GM04504 (cell line): ENCODE measurements around the gene PNPLA3.

Experiments
- DNase-seq: peaks from one replicate; pipeline ENCODE4 v3.0.0-alpha.2; 2012; ENCODE audit warnings: low read depth

Gene PNPLA3

GRCh38 chr22:43994006-43994405 lies 70.4 kb downstream of the PNPLA3 start:
- no peak for DNase-seq

DNA sequence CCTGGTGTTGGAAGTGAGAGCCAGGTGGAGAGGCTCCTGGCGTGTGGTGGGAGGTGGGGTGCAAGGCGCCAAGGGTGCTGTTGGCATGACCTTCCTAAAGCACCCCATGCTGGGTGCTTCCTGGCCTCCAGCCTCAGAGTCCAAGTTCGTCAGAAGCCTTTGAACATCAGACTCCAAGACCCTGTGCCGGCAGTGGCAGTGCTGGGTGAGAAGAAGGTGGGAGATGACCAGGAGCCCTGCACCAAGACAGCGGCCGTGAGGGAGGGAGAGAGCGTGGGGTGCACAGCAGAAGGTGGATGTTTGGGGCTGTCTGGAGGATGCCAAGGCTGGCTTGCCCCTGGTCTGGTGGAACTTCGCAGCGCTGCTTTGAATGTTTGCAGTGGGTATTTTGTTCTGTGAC lies 70.8 kb downstream of the PNPLA3 start:
- DNase-seq: no peak

DNA sequence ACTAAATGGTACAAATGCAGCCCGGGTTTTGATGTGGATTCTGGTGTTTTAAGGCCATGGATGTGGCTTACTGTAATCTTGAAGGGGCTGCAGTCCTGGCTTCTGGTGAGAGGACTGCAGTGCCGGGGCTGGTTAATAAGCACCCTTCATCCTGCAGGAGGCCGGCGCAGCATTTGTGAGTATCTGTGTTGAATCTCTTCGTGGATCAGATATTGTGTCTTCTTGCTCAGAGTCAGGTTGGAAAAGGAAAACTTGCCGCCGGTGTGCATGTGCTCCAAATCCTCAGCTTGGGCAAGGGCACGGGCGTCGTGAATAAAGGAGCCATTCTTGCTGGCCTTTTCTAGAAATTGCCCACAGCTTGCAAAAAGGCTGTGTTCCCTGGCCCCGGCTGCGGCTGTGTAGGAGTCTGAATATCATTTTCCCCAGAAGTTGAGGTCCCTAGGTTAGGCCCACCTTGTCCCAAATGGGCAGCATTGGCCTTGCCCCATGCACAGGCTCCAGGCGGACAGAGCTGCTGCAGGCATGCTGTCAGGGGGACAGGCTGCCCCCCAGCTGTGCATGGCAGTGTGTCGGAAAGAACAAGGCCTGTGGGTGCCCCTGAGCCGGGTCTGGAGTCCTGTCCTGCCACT lies 71.6 kb downstream of the PNPLA3 start:
- no peak for DNase-seq

GRCh38 chr22:43995798-43996169 lies 72.2 kb downstream of the PNPLA3 start:
- no peak for DNase-seq

GRCh38 chr22:43996170-43996980 lies 72.8 kb downstream of the PNPLA3 start:
- no peak for DNase-seq

DNA sequence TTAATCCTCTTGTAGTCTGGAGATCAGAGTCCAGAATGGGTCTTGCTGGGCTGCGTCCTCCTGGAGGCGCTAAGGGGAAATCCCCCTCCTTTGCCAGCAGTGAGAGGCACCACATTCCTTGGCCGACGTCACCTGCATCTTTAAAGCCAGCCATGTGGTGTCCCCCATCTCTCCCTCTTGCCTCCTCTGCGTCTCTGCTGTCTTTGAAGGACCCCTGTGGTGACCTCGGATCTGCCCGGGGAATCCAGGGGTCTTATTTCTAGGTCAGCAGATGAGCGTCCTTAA lies 73.3 kb downstream of the PNPLA3 start:
- no peak for DNase-seq
